NCI-H82 treated with DMSO at 0.1 percent for 48 hours (cell line): ENCODE measurements around the gene ANGPTL4.
A peak's percentile ranks its signal among the peaks of the same experiment; 100 is the strongest.
"Not testable (repeated sequence)": the region's sequence is repeated elsewhere in the genome, so short reads cannot be mapped to it uniquely, and the experiment has no call there.

ENCODE experiments used
- DNase-seq: peaks from one replicate; lab custom pipeline; 2025; ENCODE audit not compliant: unreplicated experiment; lab: John Stamatoyannopoulos, UW

The ANGPTL4 gene

GRCh38 chr19:8334458-8335342 is 29.3 kb upstream of the ANGPTL4 start:
- no peak for DNase-seq

- no peak for DNase-seq
These were observed 28.4 kb upstream of the ANGPTL4 start for GRCh38 chr19:8335343-8336071.

- DNase-seq = no peak
These were observed 27.8 kb upstream of the ANGPTL4 start for GRCh38 chr19:8336072-8336569.

GRCh38 chr19:8336660-8337059 is 27.3 kb upstream of the ANGPTL4 start:
- DNase-seq = no peak

GRCh38 chr19:8337728-8338127 is 26.2 kb upstream of the ANGPTL4 start:
- DNase-seq = no peak

GRCh38 chr19:8338835-8339234 is 25.1 kb upstream of the ANGPTL4 start:
- no peak for DNase-seq

GRCh38 chr19:8340341-8341096 is 23.4 kb upstream of the ANGPTL4 start:
- DNase-seq = no peak

GRCh38 chr19:8341504-8341903 is 22.5 kb upstream of the ANGPTL4 start:
- not testable (repeated sequence) for DNase-seq

GRCh38 chr19:8342316-8342683 is 21.7 kb upstream of the ANGPTL4 start:
- no peak for DNase-seq

- DNase-seq = peak; percentile 63
These were observed 21.1 kb upstream of the ANGPTL4 start, which contains the start of gene KANK3 for GRCh38 chr19:8342684-8343482. TSS of gene KANK3 (minus strand) at chr19:8343262. CDS start at chr19:8337828, 5,434 bp downstream.

GRCh38 chr19:8343483-8343844 is 20.5 kb upstream of the ANGPTL4 start:
- no peak for DNase-seq

- not testable (repeated sequence) for DNase-seq
These were observed 14.2 kb upstream of the ANGPTL4 start for GRCh38 chr19:8349629-8350372.

GRCh38 chr19:8352134-8352827 is 11.7 kb upstream of the ANGPTL4 start:
- DNase-seq = no peak

- not testable (repeated sequence) for DNase-seq
These were observed 11.1 kb upstream of the ANGPTL4 start for GRCh38 chr19:8352845-8353244.

- no peak for DNase-seq
These were observed 8.1 kb upstream of the ANGPTL4 start for GRCh38 chr19:8355631-8356402.

- no peak for DNase-seq
These were observed 6.9 kb upstream of the ANGPTL4 start for GRCh38 chr19:8357007-8357521.

- DNase-seq = no peak
These were observed 5.0 kb upstream of the ANGPTL4 start for GRCh38 chr19:8358948-8359347.

GRCh38 chr19:8360196-8360595 is 3.8 kb upstream of the ANGPTL4 start:
- DNase-seq = no peak
